Astrocyte (in vitro differentiated cells and primary cell): ENCODE measurements around the gene MAB21L1.

Experiments
- CTCF ChIP-seq: IDR thresholded peaks from 2 replicates; pipeline ENCODE4 v1.5.1; 2011; ENCODE audit warnings: low read depth, mild to moderate bottlenecking, inconsistent platforms, low read length, moderate library complexity; ENCODE audit not compliant: insufficient read depth
- EZH2 ChIP-seq: IDR thresholded peaks from 2 replicates; pipeline ENCODE4 v1.6.1; 2012; ENCODE audit warnings: mild to moderate bottlenecking, low read length, inconsistent platforms; ENCODE audit not compliant: insufficient read depth

- no peak for TF ChIP-seq CTCF
- no peak for TF ChIP-seq EZH2
Measured at GRCh38 chr13:35518337-35518946, 42.0 kb upstream of the MAB21L1 start.
